Measurements from ENCODE around the gene PTBP3.

Gene PTBP3

GRCh38 chr9:112315331-112316257, 17.8 kb downstream of the PTBP3 start:
- peaks cover 5% of the 10 kb centered on the region; the same call in 1 of the 2 replicates for H3K36me3 ChIP-seq (ENCODE audit: low read depth)
- no peaks in the 10 kb centered on the region for H3K27me3 ChIP-seq (ENCODE audit: insufficient read depth, poor library complexity, severe bottlenecking)
- H3K4me3 ChIP-seq (ENCODE audit: severe bottlenecking) = no peak overlapping the region
- no peak for TF ChIP-seq CTCF (IDR thresholded peaks at IDR 0.05; ENCODE audit: poor library complexity, severe bottlenecking)
- H3K4me1 ChIP-seq (ENCODE audit: insufficient read depth, poor library complexity, severe bottlenecking) = no peaks in the 10 kb centered on the region
- DNase-seq (ENCODE audit: low spot score) (no peak), ATAC-seq (ENCODE audit: low read depth) (no peak)
- no peak overlapping the region for H3K27ac ChIP-seq (ENCODE audit: poor library complexity, severe bottlenecking)
- no peaks in the 10 kb centered on the region for H3K9me3 ChIP-seq (ENCODE audit: severe bottlenecking)

GRCh38 chr9:112312139-112312538, 21.3 kb downstream of the PTBP3 start:
- no peaks in the 10 kb centered on the region for H3K36me3 ChIP-seq (ENCODE audit: low read depth)
- no peak for DNase-seq (ENCODE audit: low spot score)
- no peaks in the 10 kb centered on the region for H3K4me1 ChIP-seq (ENCODE audit: insufficient read depth, poor library complexity, severe bottlenecking)
- H3K27me3 ChIP-seq (ENCODE audit: insufficient read depth, poor library complexity, severe bottlenecking) = no peaks in the 10 kb centered on the region
- TF ChIP-seq CTCF (IDR thresholded peaks at IDR 0.05; ENCODE audit: poor library complexity, severe bottlenecking) = no peak
- no peaks in the 10 kb centered on the region for H3K9me3 ChIP-seq (ENCODE audit: severe bottlenecking)
- no peak overlapping the region for H3K4me3 ChIP-seq (ENCODE audit: severe bottlenecking)
- no peak for ATAC-seq (ENCODE audit: low read depth)
- H3K27ac ChIP-seq (ENCODE audit: poor library complexity, severe bottlenecking) = no peak overlapping the region

- no peak for ATAC-seq (ENCODE audit: low read depth)
- TF ChIP-seq CTCF (IDR thresholded peaks at IDR 0.05; ENCODE audit: poor library complexity, severe bottlenecking) = no peak
- H3K4me3 ChIP-seq (ENCODE audit: severe bottlenecking) = no peak overlapping the region
- no peak overlapping the region for H3K27ac ChIP-seq (ENCODE audit: poor library complexity, severe bottlenecking)
- H3K27me3 ChIP-seq (ENCODE audit: insufficient read depth, poor library complexity, severe bottlenecking) = no peaks in the 10 kb centered on the region
- DNase-seq (ENCODE audit: low spot score) = no peak
- H3K9me3 ChIP-seq (ENCODE audit: severe bottlenecking) = no peaks in the 10 kb centered on the region
- H3K36me3 ChIP-seq (ENCODE audit: low read depth) = no peaks in the 10 kb centered on the region
- H3K4me1 ChIP-seq (ENCODE audit: insufficient read depth, poor library complexity, severe bottlenecking) = no peaks in the 10 kb centered on the region
Measured at GRCh38 chr9:112311497-112311896, 21.9 kb downstream of the PTBP3 start.

GRCh38 chr9:112310826-112311225, 22.6 kb downstream of the PTBP3 start:
- TF ChIP-seq CTCF (IDR thresholded peaks at IDR 0.05; ENCODE audit: poor library complexity, severe bottlenecking) = no peak
- Histone ChIP-seq H3K4me3 (ENCODE audit: severe bottlenecking) (no peak overlapping the region), H3K27me3 (ENCODE audit: insufficient read depth, poor library complexity, severe bottlenecking) (no peaks in the 10 kb centered on the region), H3K27ac (ENCODE audit: poor library complexity, severe bottlenecking) (no peak overlapping the region), H3K4me1 (ENCODE audit: insufficient read depth, poor library complexity, severe bottlenecking) (no peaks in the 10 kb centered on the region), H3K36me3 (ENCODE audit: low read depth) (no peaks in the 10 kb centered on the region), H3K9me3 (ENCODE audit: severe bottlenecking) (no peaks in the 10 kb centered on the region)
- ATAC-seq (ENCODE audit: low read depth) (no peak), DNase-seq (ENCODE audit: low spot score) (no peak)

GRCh38 chr9:112308588-112308987, 24.8 kb downstream of the PTBP3 start:
- ATAC-seq (ENCODE audit: low read depth) (no peak), DNase-seq (ENCODE audit: low spot score) (no peak)
- Histone ChIP-seq H3K9me3 (ENCODE audit: severe bottlenecking) (no peaks in the 10 kb centered on the region), H3K27ac (ENCODE audit: poor library complexity, severe bottlenecking) (no peak overlapping the region), H3K36me3 (ENCODE audit: low read depth) (no peaks in the 10 kb centered on the region), H3K4me1 (ENCODE audit: insufficient read depth, poor library complexity, severe bottlenecking) (no peaks in the 10 kb centered on the region), H3K27me3 (ENCODE audit: insufficient read depth, poor library complexity, severe bottlenecking) (no peaks in the 10 kb centered on the region), H3K4me3 (ENCODE audit: severe bottlenecking) (no peak overlapping the region)
- no peak for TF ChIP-seq CTCF (IDR thresholded peaks at IDR 0.05; ENCODE audit: poor library complexity, severe bottlenecking)
